Smooth muscle cell (in vitro differentiated cells): ENCODE measurements around the gene SCAF1. TPM values are rescaled to one million over a fixed set of nuclear protein-coding genes. Genes with fewer than 3 reads are reported as not detected.

Experiments
- DNase-seq: peaks from one replicate; lab custom pipeline; 2025; ENCODE audit not compliant: unreplicated experiment; lab: John Stamatoyannopoulos, UW
- H2AFZ ChIP-seq: fragments of 200-600 bp; sonication (generic); 2 replicates; pipeline ENCODE4 v1.6.0; 2016; ENCODE audit warnings: antibody characterized with exemption, low read depth, mild to moderate bottlenecking
- H3F3A ChIP-seq: fragments of 200-600 bp; sonication (generic); 2 replicates; pipeline ENCODE4 v1.6.0; 2017; ENCODE audit warnings: antibody characterized with exemption, low read depth
- H3K27ac ChIP-seq: fragments of 200-600 bp; sonication (generic); 2 replicates; pipeline ENCODE4 v1.5.1; 2016; ENCODE audit warnings: low read depth, mild to moderate bottlenecking
- H3K27me3 ChIP-seq: fragments of 200-600 bp; sonication (generic); 2 replicates; pipeline ENCODE4 v1.6.1; 2016; ENCODE audit warnings: low read depth, mild to moderate bottlenecking
- H3K36me3 ChIP-seq: fragments of 200-600 bp; sonication (generic); 2 replicates; pipeline ENCODE4 v1.5.1; 2016; ENCODE audit warnings: low read depth
- H3K4me1 ChIP-seq: fragments of 200-600 bp; sonication (generic); 2 replicates; pipeline ENCODE4 v1.5.1; 2016; ENCODE audit warnings: low read depth
- H3K4me2 ChIP-seq: fragments of 200-600 bp; sonication (generic); 2 replicates; pipeline ENCODE4 v1.6.0; 2016; ENCODE audit warnings: mild to moderate bottlenecking
- H3K4me3 ChIP-seq: fragments of 200-600 bp; sonication (generic); 2 replicates; pipeline ENCODE4 v1.5.1; 2016; ENCODE audit warnings: mild to moderate bottlenecking
- H3K79me2 ChIP-seq: fragments of 200-600 bp; sonication (generic); 2 replicates; pipeline ENCODE4 v1.6.0; 2016; ENCODE audit warnings: low read depth, mild to moderate bottlenecking
- H3K9ac ChIP-seq: fragments of 200-600 bp; sonication (generic); 2 replicates; pipeline ENCODE4 v1.6.0; 2016; ENCODE audit warnings: low read depth
- H3K9me3 ChIP-seq: fragments of 200-600 bp; sonication (generic); replicated peaks from 2 replicates; pipeline ENCODE4 v1.5.1; 2016; ENCODE audit warnings: low read depth
- H4K20me1 ChIP-seq: fragments of 200-600 bp; sonication (generic); 2 replicates; pipeline ENCODE4 v1.6.0; 2016; ENCODE audit warnings: low read depth
- WGBS: methylation state at CpG from one replicate; pipeline ENCODE4 v1.1.7; 2016; ENCODE audit warnings: low lambda C conversion rate; 5-methylcytosine and 5-hydroxymethylcytosine counted together
- polyA plus RNA-seq: library from polyadenylated mRNA; unstranded; fragments of >200 nt; fragmentation: Nextera tagmentation; extraction: Ambion mirVana; gene quantifications from 2 replicates; pipeline ENCODE4 v1.2.1, GENCODE V29; 2016
- total RNA-seq: library from RNA; depleted of rRNA; stranded (reverse); fragments of >200 nt; gene quantifications from 2 replicates; pipeline ENCODE4 v1.2.3, GENCODE V29; 2014
- TF ChIP-seq, protein P1 (sequence below): fragments of 200-600 bp; sonication (generic); IDR thresholded peaks from 2 replicates; pipeline ENCODE4 v1.5.1; 2017; ENCODE audit warnings: borderline replicate concordance, mild to moderate bottlenecking, antibody characterized with exemption; ENCODE audit not compliant: insufficient read depth, poor library complexity, severe bottlenecking

The SCAF1 gene
- total and polyA plus RNA-seq, 2 experiments from 2014 or later, result 7.9 to 12.1 TPM

GRCh38 chr19:49651029-49651819 lies 9.2 kb downstream of the SCAF1 start:
- no peaks in the 10 kb centered on the region for H3K4me1 ChIP-seq
- H3K9me3 ChIP-seq, result no peaks in the 10 kb centered on the region
- DNase-seq, result no peak
- H3K36me3 ChIP-seq, result no peaks in the 10 kb centered on the region
- peaks cover 45% of the 10 kb centered on the region for H4K20me1 ChIP-seq
- TF ChIP-seq, protein P1, sequence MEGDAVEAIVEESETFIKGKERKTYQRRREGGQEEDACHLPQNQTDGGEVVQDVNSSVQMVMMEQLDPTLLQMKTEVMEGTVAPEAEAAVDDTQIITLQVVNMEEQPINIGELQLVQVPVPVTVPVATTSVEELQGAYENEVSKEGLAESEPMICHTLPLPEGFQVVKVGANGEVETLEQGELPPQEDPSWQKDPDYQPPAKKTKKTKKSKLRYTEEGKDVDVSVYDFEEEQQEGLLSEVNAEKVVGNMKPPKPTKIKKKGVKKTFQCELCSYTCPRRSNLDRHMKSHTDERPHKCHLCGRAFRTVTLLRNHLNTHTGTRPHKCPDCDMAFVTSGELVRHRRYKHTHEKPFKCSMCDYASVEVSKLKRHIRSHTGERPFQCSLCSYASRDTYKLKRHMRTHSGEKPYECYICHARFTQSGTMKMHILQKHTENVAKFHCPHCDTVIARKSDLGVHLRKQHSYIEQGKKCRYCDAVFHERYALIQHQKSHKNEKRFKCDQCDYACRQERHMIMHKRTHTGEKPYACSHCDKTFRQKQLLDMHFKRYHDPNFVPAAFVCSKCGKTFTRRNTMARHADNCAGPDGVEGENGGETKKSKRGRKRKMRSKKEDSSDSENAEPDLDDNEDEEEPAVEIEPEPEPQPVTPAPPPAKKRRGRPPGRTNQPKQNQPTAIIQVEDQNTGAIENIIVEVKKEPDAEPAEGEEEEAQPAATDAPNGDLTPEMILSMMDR, result no peak
- H2AFZ ChIP-seq, result no peak overlapping the region
- H3K9ac ChIP-seq, result no peak overlapping the region
- H3F3A ChIP-seq, result no peaks in the 10 kb centered on the region
- 98% methylated on average over 45 of the region's 72 CpGs for WGBS
- H3K27me3 ChIP-seq, result no peaks in the 10 kb centered on the region
- no peak overlapping the region for H3K4me2 ChIP-seq
- H3K79me2 ChIP-seq, result peaks cover 21% of the 10 kb centered on the region
- no peak overlapping the region for H3K27ac ChIP-seq
- H3K4me3 ChIP-seq, result no peak overlapping the region

DNA sequence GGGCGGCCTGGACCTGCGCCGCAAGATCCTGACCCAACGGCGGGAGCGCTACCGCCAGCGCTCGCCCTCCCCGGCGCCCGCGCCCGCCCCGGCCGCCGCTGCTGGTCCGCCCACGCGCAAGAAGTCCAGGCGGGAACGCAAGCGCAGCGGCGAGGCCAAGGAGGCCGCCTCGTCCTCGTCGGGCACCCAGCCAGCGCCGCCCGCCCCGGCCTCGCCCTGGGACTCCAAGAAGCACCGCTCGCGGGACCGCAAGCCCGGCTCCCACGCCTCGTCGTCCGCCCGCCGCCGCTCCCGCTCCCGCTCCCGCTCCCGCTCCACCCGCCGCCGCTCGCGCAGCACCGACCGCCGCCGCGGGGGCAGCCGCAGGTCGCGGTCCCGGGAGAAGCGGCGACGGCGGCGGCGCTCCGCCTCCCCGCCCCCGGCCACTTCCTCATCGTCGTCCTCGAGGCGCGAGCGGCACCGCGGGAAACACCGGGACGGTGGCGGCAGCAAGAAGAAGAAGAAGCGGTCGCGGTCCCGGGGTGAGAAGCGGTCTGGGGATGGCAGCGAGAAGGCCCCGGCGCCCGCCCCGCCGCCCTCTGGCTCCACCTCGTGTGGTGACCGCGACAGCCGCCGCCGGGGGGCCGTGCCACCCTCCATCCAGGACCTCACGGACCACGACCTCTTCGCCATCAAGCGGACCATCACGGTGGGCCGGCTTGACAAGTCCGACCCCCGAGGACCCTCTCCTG lies 10.0 kb downstream of the SCAF1 start:
- H3F3A ChIP-seq, result no peaks in the 10 kb centered on the region
- H3K4me2 ChIP-seq, result no peak overlapping the region
- H4K20me1 ChIP-seq, result peaks cover 39% of the 10 kb centered on the region
- H3K9me3 ChIP-seq, result no peaks in the 10 kb centered on the region
- no peak overlapping the region for H3K27ac ChIP-seq
- no peak overlapping the region for H2AFZ ChIP-seq
- H3K36me3 ChIP-seq, result no peaks in the 10 kb centered on the region
- H3K4me3 ChIP-seq, result no peak overlapping the region
- H3K4me1 ChIP-seq, result no peaks in the 10 kb centered on the region
- H3K27me3 ChIP-seq, result no peaks in the 10 kb centered on the region
- H3K9ac ChIP-seq, result no peak overlapping the region
- DNase-seq, result no peak
- WGBS, result 99% methylated on average over 53 of the region's 110 CpGs
- TF ChIP-seq, protein P1, result no peak
- peaks cover 19% of the 10 kb centered on the region for H3K79me2 ChIP-seq

DNA sequence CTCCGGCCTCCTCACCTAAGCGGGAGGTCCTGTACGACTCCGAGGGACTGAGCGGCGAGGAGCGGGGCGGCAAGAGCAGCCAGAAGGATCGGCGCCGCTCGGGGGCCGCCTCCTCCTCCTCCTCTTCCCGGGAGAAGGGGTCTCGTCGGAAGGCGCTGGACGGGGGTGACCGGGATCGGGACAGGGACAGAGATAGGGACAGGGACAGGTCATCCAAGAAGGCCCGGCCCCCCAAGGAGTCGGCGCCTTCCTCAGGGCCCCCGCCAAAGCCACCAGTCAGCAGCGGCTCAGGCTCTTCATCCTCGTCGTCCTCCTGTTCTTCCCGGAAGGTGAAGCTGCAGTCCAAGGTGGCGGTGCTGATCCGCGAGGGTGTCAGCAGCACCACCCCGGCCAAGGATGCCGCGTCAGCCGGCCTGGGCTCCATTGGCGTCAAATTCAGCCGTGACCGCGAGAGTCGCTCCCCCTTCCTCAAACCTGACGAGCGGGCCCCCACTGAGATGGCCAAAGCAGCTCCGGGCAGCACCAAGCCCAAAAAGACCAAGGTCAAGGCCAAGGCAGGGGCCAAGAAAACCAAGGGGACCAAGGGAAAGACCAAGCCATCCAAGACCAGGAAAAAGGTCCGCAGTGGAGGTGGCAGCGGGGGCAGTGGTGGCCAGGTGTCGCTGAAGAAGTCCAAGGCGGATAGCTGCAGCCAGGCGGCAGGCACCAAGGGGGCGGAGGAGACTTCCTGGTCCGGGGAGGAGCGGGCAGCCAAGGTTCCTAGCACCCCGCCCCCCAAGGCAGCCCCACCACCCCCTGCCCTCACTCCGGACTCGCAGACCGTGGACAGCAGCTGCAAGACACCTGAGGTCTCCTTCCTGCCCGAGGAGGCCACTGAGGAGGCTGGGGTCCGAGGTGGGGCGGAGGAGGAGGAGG lies 10.8 kb downstream of the SCAF1 start:
- Histone ChIP-seq H3K9ac (no peak overlapping the region), H3K27me3 (no peaks in the 10 kb centered on the region), H3K36me3 (no peaks in the 10 kb centered on the region), H3K9me3 (no peaks in the 10 kb centered on the region), H3K27ac (no peak overlapping the region), H3K79me2 (peaks cover 10% of the 10 kb centered on the region), H4K20me1 (peaks cover 36% of the 10 kb centered on the region), H3K4me3 (no peak overlapping the region), H3K4me1 (no peaks in the 10 kb centered on the region), H2AFZ (no peak overlapping the region), H3F3A (no peaks in the 10 kb centered on the region), H3K4me2 (no peak overlapping the region)
- WGBS, result 97% methylated on average over 51 of the region's 58 CpGs
- TF ChIP-seq, protein P1, result no peak
- no peak for DNase-seq
